HL-60/S4 treated with phorbol 12-myristate 13-acetate at 8.2 ng/mL for 4 days and 3 days (cell line): ENCODE results near the gene CEP83.

ENCODE experiments used
- in situ Hi-C: fragments of 300-500 bp; cut with MboI; formaldehyde crosslinking; loops from 2 replicates; pipeline ENCODE4 v1.15.0; 2022; ENCODE audit warnings: low sequenced_read_pairs

The CEP83 gene

GRCh38 chr12:94273272-94273671 lies 186.4 kb downstream of the CEP83 start:
- in situ Hi-C loops: no loop called here

GRCh38 chr12:94272280-94272679 lies 187.4 kb downstream of the CEP83 start:
- in situ Hi-C loops: no loop called here

DNA sequence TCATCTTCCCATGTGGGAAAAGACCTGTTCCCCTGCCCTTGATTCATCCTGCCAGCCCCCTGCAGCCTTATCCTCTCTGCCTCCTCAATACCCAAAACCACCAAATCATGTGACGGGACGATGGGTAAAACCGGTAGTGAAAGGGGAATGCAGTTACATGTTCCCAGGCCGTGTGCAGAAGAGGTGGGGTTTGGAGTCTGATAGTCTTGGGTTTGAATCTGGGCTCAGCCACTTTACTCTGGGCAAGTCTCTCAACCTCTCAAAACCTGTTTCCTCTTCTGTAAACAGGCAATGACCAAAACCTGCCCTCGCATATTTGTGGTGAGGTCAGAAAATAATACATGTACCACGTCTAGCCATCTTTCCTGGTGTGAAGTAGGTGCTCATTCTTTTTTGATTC lies 188.3 kb downstream of the CEP83 start:
- in situ Hi-C loops: no loop called here

DNA sequence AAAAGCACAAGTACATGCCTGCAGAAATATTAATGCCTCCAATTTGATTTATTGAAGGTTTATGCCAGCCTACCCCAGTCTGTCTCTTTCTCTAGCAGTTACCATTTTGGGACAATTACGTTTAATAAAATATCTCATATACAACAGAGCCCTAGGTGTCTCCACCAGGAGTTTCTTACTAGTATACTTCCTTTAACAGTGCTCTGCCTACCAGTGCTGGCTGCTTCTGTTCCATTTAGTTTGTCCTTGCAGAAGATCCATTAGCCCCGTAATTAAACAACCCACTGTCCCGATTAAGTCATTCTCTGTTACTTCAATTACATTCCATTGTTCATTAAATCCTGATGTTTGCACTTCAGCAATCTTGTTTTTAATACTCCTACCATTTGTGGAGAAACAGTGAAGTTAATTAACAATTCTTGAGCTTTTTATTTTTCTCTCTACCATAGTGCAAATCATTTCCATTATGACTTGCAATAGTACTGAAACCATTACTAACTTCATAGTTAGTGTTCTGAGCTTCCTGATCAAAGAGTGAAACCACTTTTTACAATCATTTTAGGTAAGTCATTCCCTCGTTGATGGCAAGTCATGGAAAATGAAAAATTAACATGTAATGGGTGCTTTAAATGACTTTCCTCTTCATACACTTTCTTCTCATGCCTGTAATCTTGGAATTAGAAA lies 190.2 kb downstream of the CEP83 start:
- in situ Hi-C loops: no loop called here

DNA sequence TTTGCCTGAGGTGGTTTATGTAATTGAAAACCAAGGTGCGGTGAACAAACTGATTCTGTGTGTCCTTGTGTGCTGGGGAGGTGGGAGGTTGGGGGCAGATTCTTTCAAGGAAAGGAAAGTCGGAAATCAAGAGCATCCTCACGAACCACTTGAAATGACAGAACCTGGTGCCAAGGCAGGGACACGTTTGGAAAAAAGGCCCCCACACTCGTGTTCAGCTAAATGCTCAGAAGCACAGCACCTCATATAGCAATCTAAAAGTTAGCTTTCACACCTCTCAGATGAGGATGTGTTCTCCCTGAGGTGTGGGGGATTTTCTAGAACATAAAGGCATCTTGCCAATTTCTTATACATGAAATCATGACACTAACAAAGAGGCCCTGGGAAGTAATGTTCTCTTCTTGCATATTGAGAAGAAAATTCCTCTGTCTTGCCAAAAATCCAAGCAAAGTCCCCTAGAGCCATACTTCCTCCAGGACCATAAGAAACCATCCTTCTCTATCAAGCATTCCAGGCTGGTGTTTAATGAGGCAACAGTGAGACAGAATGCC lies 191.7 kb downstream of the CEP83 start:
- in situ Hi-C loops: no loop called here

- in situ Hi-C loops: no loop called here
Measured at GRCh38 chr12:94267537-94267872, 192.2 kb downstream of the CEP83 start.

DNA sequence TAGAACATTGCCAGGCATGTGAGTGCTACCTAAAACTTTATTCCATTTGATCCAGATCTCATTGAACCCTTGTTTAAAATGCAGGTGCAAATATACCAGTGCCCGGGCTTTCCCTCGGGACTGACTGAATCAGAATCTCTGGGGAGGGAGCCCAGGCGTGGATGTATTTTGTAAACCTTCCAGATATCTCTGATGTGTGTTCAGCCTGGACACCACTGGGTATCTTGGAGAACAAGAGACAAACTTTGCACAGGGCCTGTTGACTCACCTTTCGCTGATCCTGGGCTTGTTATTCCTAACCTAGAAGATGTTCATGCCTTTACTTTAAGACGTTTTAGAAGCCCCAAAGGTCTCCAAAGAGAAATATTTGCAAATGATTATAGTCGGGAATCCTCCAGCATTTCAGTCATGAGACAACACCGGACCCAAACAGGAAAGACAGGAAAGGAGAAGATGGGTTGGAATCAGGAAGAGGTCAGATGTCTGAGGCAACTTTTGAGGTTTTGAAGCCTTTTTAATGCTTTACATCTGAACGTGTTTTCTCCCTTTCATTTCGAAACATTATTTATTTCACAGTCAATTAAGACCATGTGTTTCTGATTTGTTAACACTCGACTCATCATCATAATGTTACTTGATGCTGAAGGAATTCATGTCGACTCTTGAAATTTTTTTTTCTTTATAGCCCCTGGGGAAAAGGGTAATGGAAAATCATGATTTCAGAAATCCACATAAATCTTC lies 192.7 kb downstream of the CEP83 start:
- in situ Hi-C loops: no loop called here

DNA sequence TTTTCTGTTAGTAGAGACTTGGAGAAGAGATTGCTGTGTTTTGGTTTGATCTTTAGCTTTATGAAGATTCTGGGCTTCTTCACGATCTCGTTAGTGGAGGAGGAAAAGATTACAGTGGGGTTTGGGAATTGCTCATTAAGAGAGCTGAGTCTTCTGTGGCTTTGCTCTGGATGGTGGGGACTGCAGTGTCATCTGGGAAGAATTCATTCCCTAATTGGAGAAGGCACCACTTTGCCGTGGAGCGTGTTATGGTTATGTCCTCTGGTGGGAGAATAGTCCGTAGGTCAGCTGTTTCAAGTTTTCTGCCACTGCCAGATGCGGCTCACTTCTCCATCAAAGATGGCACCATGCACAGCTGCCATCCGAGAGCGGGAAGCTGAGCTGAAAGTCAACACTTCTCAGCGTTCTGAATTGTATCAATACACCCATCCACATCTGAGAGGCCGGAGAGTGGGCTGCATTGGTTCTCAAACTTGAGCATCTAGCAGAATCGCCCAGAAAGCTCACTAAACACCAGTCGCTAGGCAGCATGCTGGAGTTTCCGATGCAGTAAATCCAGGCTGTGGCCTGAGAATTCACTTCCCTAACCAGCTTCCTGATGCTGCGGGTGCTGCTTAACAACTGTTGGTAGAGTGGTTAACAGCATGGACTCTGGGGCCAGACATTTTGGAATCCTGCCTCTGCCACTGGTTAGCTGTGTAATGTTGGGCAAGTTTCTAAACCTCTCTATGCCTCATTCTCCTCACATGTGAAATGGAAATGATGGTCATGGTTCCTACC lies 193.5 kb downstream of the CEP83 start:
- in situ Hi-C loops: no loop called here

DNA sequence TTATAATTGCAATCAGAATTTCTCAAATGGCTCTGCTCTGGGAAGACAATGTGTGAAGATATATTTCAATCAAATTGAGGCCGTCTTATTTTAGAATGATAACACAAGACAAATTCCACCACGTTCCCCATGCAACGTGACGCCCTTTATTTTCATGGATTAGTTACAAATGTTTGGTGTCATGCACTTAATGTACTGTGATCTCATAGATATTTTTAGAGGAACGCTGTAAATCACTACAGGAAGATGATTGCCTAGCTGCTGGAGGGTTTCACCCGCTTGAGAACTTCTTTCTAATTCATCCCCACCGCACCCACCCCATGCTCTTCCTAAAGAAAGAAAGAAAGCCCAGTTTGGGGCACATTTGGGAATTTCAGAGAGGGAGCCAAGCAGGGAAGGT lies 194.1 kb downstream of the CEP83 start:
- in situ Hi-C loops: no loop called here

DNA sequence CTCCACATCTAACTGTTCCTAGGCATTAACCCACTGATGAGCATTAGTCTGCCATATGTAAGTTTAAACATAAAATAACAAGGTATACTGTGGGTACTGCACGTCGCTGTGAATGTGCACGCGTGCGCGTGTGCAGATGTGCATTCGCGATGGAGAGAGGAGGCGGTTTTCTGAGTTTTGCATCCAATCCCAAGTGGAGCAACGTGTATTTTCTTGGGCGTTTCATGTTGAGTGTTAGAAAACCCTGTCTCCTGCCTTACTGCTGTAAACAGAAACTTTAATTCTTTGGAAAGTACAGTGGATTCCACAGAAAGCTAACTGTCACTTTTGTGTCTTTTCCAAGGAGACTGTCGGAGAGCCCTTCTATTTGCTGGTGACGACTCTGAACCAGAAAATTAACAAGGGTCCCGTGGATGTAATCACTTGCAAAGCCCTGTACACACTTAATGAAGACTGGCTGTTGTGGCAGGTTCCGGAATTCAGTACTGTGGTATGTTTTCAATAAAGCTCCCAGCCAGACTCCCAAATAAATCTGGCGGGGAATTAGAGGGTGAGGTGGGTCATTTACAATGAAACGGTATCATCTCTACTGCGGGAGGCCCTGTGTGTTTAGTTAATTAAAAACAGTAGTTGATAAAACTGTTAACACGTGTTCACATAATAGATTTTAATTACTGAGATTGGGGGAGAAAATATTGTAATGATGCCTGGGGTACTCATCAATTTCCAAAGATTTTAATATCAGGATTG lies 194.8 kb downstream of the CEP83 start:
- in situ Hi-C loops: no loop called here

DNA sequence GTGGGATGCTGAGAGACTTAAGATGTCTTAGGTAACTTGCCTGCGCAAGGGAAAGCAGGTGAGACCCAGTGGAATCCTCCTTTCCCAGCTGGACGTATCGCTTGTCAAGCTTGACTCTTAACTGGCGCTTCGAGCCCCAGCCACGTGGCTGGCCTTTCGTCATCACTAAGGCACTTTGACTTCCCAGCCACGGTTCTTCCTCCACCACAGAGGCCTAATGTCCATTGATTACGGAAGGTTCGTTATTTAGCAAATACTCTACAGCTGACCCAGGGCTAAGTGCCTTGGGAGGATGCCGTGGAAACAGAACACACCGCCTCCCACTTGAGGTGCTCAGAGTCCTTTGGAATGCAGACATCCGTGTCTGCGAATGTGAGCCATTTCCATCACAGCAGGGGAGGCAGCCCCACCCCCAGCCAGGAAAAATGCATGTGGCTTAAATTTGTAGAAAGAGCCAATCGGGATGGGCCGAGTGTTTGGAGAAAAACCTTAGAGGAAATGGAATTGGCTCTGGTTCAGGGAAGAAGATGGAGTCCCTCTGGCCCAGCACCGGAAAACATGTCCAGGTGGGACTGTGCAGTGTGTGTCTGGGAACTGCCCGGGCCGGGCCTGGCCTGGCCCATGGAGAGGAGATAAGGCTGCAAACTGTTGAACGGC lies 195.6 kb downstream of the CEP83 start:
- in situ Hi-C loops: no loop called here

DNA sequence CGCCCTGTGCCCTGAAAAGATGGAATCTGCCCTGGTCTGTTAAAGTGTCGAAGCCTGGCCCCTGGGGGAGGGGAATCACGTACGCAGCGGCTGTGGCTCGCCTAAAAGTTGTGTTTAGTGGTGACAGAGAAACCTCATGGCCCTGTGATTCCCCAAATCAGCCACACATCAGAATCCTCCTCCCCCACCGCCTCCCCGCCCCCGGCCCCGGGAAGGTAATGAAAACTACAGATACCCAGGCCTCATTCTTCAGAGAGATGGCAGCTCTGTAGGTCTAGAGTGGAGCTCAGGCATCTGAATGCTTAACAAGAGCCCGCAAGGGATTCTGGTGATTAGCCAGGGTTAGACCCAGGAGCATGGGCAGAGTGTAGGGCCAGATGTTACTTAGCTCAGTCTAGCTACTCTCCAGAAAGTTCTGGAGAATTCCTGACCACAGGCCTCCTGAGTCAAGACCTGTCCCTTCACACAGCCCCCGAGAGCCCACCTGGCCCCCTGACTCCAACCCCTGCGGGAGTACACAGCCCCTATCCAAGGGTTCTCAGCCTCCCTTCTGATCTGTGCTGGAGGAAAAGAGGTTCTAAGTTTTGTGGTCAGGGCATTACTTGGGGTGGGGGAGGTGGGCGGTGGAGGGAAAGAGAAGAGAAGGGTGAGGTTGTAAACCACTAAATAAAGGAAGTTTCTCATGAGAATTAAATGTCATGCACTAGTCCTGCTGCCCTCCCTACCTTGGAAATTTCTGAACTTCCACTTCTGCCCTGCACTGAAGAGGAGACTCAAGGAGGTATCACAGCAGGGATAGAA lies 196.5 kb downstream of the CEP83 start:
- in situ Hi-C loops: no loop called here

DNA sequence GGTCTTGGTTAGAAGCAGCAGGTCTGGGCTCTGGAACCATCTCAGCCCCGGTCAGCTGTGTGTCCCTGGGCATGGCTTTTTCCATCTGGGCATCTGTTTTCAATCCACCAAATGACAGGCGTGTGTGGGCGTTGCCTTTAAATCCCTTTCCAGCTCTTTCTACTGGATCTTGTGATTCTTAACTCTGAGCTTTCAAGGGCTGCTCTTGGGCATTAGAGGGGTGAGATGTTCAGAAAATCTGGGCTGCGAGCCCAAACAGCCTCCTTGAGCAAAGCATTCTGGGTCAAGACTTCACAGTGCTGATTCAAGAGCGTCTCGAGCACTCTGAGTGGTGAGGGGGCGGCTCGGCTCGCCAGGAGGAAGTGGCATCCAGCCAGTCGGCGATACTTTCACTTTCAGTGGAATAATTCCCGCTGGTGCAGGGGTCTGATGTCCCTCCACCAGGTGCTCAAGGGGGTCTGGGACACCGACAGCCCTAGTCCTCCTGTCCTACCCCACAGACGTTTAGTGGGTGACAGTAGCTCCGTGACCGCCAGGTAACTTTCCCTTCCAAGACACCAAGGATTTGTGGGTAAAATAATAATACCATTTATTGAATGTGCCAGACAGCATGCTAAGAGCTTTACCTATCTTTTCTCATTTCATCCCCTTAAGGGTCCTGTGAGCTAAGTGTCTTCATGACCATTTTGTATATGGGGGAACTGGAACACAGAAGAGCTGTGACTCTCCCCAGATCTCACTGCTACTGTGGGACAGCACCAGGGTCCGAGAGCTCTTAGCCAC lies 197.2 kb downstream of the CEP83 start:
- in situ Hi-C loops: no loop called here

DNA sequence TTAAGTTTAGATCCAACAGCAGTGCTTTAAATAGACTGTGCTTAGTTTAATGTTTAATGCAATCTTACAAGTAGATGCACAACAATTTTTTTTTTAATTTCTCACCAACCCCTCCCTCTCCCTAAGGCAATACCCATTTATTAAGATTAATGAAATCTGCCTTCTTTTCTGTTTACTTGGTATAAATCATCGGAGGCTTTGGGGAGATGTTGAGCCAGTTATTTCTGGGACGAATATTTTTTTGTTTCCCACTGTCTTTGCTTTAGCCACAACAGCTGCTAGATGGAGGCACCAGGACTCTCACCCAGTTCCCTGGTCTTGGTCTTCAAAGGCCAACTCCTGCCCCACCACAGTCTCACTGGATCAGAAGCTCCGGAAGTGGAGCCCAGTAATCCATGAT lies 197.9 kb downstream of the CEP83 start:
- in situ Hi-C loops: no loop called here

DNA sequence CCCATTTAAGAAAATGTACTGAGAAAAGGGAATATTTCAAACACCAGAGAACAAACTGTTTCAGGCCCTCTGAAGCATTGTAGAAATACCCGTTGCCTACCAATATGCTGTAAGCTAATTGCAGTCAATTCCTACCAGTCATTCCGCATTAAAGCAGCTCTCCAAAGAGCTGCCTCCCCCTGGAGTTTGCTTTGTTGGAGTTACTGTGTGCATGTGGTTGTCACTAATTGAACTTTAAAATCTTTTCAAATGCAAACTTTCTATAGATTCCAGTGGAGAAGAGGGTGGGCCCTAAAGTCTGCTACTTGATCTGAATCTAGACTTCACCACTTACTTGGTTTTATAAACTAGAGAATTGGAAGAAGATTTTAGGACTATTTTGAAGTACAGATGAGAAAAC lies 198.5 kb downstream of the CEP83 start:
- in situ Hi-C loops: no loop called here

DNA sequence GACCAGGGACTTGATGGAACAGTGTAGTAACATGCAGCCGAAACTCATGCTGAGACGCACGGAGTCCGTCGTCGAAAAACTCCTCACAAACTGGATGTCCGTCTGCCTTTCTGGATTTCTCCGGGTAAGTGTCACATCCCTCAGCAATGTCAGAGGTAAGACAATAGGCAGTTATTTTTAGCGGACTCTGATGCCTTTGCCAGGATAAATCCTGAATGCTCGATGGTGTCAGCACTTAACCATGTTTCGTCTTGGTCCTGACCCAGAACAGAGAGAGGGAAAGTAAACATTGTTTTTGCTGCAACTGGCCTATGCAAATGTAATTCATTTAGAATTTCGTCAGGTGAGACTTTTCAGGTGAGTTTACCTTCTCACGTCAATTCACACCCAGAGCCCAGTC lies 198.9 kb downstream of the CEP83 start:
- in situ Hi-C loops: no loop called here

GRCh38 chr12:94260017-94260416 lies 199.7 kb downstream of the CEP83 start:
- in situ Hi-C loops: no loop called here

- in situ Hi-C loops: no loop called here
Measured at GRCh38 chr12:94258593-94258992, 201.1 kb downstream of the CEP83 start.
